ENCODE data around the gene APEH. TPM values are rescaled to one million over a fixed set of nuclear protein-coding genes. Genes with fewer than 3 reads are reported as not detected.

APEH gene
- total RNA-seq, 2 experiments from 2014 or later, result 165 to 166 TPM

DNA sequence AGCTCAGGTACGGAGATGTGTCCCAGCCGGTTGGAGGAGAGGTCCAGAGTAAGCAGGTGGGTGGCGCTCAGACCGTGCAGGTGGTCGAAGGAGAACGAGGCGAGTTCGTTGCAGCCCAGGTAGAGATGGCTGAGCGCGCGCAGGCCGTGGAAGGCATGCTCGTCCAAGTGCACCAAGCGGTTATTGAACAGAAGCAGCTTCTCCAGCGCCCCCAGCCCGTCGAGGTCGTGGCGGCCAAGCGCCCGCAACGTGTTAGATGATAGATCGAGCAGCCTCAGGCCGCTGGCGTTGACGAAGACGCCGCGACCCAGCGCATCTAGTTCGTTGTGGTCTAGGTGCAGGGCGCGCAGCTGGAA, 44.7 kb downstream of the APEH start:
- Mint-ChIP-seq H3K4me3 (peak overlapping the region; percentile 74), H3K9me3 (no peaks in the 10 kb centered on the region), H3K27me3 (no peaks in the 10 kb centered on the region), H3K4me1 (ENCODE audit: low read depth) (peaks cover 23% of the 10 kb centered on the region), H3K36me3 (ENCODE audit: low read depth) (peaks cover 13% of the 10 kb centered on the region), H3K27ac (no peak overlapping the region)
- ATAC-seq, result no peak
- ChIA-PET CTCF (interaction anchor here (0.8 to 3.3 kb wide), 11 partner anchors 8 to 318 kb away, joined by 3 to 17 read pairs (median 4); no protein-coding TSS in a partner anchor), POLR2A (interaction anchor here (0.7 to 7.6 kb wide), 14 partner anchors 8 to 512 kb away, joined by 3 to 40 read pairs (median 3); partner anchors contain the start of gene MST1R)
- intact Hi-C loops (cut with micrococcal nuclease), result no loop called here
- TF ChIP-seq, protein P1, sequence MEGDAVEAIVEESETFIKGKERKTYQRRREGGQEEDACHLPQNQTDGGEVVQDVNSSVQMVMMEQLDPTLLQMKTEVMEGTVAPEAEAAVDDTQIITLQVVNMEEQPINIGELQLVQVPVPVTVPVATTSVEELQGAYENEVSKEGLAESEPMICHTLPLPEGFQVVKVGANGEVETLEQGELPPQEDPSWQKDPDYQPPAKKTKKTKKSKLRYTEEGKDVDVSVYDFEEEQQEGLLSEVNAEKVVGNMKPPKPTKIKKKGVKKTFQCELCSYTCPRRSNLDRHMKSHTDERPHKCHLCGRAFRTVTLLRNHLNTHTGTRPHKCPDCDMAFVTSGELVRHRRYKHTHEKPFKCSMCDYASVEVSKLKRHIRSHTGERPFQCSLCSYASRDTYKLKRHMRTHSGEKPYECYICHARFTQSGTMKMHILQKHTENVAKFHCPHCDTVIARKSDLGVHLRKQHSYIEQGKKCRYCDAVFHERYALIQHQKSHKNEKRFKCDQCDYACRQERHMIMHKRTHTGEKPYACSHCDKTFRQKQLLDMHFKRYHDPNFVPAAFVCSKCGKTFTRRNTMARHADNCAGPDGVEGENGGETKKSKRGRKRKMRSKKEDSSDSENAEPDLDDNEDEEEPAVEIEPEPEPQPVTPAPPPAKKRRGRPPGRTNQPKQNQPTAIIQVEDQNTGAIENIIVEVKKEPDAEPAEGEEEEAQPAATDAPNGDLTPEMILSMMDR (IDR thresholded peaks at IDR 0.05), result no peak
- DNase-seq, result peak; percentile 35

DNA sequence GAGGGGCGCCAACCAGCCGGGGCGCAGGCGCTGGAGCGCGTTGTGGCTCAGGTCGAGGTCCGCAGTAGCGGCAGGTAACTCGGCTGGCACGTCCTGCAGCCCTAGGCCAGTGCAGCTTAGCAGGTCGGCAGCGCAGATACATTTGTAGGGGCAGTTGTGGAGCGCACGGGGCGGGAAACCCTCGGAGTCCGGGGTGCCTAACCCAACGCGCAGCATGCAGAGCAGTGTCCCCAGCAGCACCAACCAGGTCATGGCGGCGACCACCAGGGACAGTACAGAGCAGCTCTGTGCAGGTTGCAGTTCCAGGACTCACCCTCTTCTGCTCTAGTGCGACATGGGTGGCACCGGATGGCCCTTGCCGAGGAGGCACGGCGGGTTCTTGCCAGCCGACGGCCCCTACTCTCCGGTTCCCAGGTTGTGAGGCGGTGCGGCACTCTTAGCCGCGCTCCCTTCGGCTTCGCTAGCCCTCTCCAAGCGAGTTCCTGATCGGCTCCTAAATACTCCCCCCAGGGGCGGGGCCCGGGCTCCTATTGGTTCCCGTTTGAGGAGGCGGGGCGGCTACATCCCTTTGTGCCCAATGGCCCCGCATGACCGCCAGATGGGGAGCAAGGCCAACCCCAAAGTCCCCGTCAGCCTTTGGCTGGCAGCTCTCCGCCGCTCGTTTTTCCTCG, 45.2 kb downstream of the APEH start, which contains the start of gene AMIGO3:
TSS of gene AMIGO3 (minus strand) at position 471 of the 671 bp plus-strand sequence. CDS start at position 252, 219 bp downstream.
- Mint-ChIP-seq H3K9me3 (no peaks in the 10 kb centered on the region), H3K27me3 (no peaks in the 10 kb centered on the region), H3K27ac (peak within 1 kb of the TSS; percentile 65), H3K36me3 (ENCODE audit: low read depth) (peaks cover 13% of the 10 kb centered on the region), H3K4me1 (ENCODE audit: low read depth) (peaks cover 23% of the 10 kb centered on the region), H3K4me3 (peak within 1 kb of the TSS; percentile 74)
- CTCF ChIA-PET, result interaction anchor here (0.8 to 3.3 kb wide), 12 partner anchors 8 to 318 kb away, joined by 3 to 17 read pairs (median 4); no protein-coding TSS in a partner anchor
- intact Hi-C loops (cut with micrococcal nuclease), result no loop called here
- POLR2A ChIA-PET, result interaction anchor here (0.7 to 7.6 kb wide), 12 partner anchors 8 to 512 kb away, joined by 3 to 40 read pairs (median 3); partner anchors contain the start of gene MST1R
- peak; percentile 78 for ATAC-seq
- TF ChIP-seq, protein P1 (IDR thresholded peaks at IDR 0.05), result peak; percentile 74
- peak; percentile 96 for DNase-seq

DNA sequence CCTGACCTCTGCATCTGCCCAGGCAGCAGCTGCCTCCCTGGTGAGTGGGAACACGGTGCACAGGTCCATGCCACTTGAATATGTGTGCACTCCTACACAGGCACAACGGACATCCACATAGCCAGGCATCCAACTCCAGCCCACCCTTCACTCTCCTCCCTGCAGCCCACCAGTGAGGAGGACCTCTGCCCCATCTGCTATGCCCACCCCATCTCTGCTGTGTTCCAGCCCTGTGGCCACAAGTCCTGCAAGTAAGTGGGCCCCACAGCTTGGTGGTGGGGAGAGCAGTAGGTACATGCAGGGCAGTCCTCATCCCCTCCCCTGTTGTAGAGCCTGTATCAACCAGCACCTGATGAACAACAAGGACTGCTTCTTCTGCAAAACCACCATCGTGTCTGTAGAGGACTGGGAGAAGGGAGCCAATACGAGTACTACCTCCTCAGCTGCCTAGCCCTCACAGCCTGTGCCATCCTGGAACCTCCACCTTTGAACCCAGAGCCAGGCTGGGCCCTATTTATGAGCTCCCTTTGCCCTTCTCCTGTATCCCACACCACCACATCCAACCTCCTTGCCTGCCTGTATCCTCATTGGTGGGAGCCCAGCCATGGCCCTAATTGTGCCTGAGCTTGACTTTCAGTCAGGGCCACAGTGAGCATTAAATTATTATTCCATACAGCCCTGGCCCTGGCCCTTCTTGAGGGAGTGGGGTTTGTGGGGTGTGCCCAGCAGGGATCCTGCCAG, 46.9 kb downstream of the APEH start:
- ChIA-PET POLR2A (interaction anchor here (0.5 to 7.6 kb wide), 8 partner anchors 9 to 993 kb away, joined by 3 to 40 read pairs (median 4); no protein-coding TSS in a partner anchor), CTCF (interaction anchor here (1.0 to 3.3 kb wide), 2 partner anchors 20 to 118 kb away, joined by 3 to 13 read pairs; no protein-coding TSS in a partner anchor)
- intact Hi-C loops (cut with micrococcal nuclease), result no loop called here
- Mint-ChIP-seq H3K27me3 (no peaks in the 10 kb centered on the region), H3K36me3 (ENCODE audit: low read depth) (peaks cover 13% of the 10 kb centered on the region), H3K4me3 (no peak overlapping the region), H3K9me3 (no peaks in the 10 kb centered on the region), H3K4me1 (ENCODE audit: low read depth) (peaks cover 26% of the 10 kb centered on the region), H3K27ac (peak overlapping the region; percentile 49)
- DNase-seq (no peak), ATAC-seq (no peak)
- TF ChIP-seq, protein P1 (IDR thresholded peaks at IDR 0.05), result no peak

DNA sequence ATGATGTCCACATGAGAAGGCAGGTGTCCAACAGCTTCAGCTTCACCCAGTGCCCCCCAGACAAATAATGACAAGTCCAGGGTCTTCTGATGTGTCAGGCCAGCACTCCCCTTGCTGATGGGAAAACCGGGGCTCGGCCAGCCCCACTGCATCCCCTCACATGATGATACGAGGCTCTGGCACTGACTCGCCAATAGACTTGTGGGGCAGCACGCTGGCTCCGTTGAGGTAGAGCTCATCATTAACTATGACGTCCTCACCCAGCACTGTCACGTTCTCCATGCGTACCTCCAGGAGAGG, 47.4 kb downstream of the APEH start:
- no peaks in the 10 kb centered on the region for H3K9me3 Mint-ChIP-seq
- POLR2A ChIA-PET, result interaction anchor here (0.5 to 7.6 kb wide), 5 partner anchors 8 to 117 kb away, joined by 3 to 40 read pairs (median 4); no protein-coding TSS in a partner anchor
- DNase-seq, result no peak
- H3K4me1 Mint-ChIP-seq (ENCODE audit: low read depth), result peaks cover 26% of the 10 kb centered on the region
- TF ChIP-seq, protein P1 (IDR thresholded peaks at IDR 0.05), result no peak
- no peak overlapping the region for H3K4me3 Mint-ChIP-seq
- no peak overlapping the region for H3K27ac Mint-ChIP-seq
- CTCF ChIA-PET, result interaction anchor here (1.0 to 3.3 kb wide), 2 partner anchors 20 to 118 kb away, joined by 3 to 13 read pairs; no protein-coding TSS in a partner anchor
- intact Hi-C loops (cut with micrococcal nuclease), result no loop called here
- H3K36me3 Mint-ChIP-seq (ENCODE audit: low read depth), result peaks cover 13% of the 10 kb centered on the region
- no peak for ATAC-seq
- no peaks in the 10 kb centered on the region for H3K27me3 Mint-ChIP-seq

Measured in activated CD8-positive, alpha-beta T cell treated with anti-CD3 and anti-CD28 coated beads for 36 hours (primary cell).